GM19351 (cell line): ENCODE measurements around the gene TPGS2.
A peak's percentile ranks its signal among the peaks of the same experiment; 100 is the strongest.
"Not testable (repeated sequence)": the region's sequence is repeated elsewhere in the genome, so short reads cannot be mapped to it uniquely, and the experiment has no call there.

ENCODE experiments used
- ATAC-seq: cut with Tn5 transposase; IDR thresholded peaks from one replicate; pipeline ENCODE4 v1.9.1; 2021; ENCODE audit warnings: mild to moderate bottlenecking, moderate library complexity; ENCODE audit not compliant: unreplicated experiment

TPGS2 gene, protein sequence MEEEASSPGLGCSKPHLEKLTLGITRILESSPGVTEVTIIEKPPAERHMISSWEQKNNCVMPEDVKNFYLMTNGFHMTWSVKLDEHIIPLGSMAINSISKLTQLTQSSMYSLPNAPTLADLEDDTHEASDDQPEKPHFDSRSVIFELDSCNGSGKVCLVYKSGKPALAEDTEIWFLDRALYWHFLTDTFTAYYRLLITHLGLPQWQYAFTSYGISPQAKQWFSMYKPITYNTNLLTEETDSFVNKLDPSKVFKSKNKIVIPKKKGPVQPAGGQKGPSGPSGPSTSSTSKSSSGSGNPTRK

GRCh38 chr18:36828630-36829361 is at the start of gene TPGS2, which contains the start of gene KIAA1328:
Gene TPGS2 (minus strand): TSS chr18:36829002. CDS start chr18:36828767, 235 bp downstream.
Gene KIAA1328 (plus strand): TSS chr18:36829127. CDS start chr18:36829139, 12 bp downstream.
- ATAC-seq, result peak; percentile 87

DNA sequence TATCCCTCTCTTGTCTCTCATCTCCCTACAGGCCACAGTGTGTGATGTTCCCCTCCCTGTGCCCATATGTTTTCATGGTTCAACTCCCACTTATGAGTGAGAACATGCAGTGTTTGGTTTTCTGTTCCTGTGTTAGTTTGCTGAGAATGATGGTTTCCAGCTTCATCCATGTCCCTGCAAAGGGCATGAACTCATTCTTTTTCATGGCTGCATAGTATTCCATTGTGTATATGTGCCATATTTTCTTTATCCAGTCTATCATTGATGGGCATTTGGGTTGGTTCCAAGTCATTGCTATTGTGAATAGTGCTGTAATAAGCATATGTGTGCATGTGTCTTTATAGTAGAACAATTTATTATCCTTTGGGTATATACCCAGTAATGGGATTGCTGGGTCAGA is 45.0 kb upstream of the TPGS2 start:
- ATAC-seq, result not testable (repeated sequence)

DNA sequence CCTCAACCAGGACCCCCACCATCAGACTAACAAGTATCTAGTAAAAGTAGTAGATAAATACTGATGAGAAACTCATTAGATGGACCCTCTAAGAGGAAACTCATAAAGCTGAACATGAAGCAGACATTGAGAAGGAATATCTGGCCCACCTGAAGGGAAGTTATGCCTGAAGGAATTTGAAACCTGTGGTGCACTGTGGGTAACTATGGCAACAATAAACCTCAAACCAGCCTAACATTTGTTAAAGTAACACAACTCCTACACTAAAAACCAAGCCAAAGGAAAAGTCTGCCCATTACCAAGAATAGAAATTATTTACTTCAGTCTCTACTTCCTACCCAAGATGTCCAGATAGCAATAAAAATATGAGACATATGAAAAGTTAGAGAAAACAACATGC is 43.5 kb upstream of the TPGS2 start:
- no peak for ATAC-seq

DNA sequence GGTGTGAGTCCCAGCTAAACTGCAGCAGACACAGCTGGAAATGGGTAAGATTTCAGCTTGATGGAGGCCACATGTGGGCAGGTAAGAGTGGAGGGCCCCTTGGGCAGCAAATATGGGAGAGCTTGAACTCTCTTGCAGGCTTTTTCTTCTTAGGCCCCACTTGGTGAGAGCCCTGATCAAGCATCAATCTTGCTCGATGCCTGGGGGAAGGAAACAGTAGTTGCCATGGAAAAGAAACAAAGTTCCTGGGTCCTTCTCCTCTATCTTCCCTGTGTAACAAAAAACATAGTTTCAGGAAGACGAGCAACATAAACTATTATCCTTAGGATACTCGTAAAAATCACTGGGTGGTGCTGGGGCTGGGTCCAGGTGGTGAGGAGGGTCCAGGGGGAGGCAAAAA is 43.0 kb upstream of the TPGS2 start:
- ATAC-seq, result no peak

- ATAC-seq, result no peak
These were observed 38.3 kb upstream of the TPGS2 start for GRCh38 chr18:36867056-36867455.

DNA sequence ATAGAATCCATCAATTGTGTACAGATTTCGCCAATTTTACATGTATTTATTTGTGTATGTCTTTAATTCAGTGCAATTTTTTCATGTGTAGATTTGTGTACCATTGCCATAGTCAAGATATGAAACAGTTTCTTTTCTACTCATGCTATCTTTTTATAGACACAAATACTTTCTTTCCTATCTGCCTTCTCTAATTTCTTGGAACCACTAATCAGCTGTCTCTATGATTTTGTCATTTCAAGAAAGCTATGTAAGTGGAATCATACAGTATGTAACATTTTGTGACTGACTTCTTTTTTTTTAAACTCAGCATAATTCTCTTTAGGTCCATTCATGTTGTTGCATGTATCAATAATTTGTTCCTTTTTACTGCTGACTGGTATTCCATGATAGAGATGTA is 33.4 kb upstream of the TPGS2 start:
- no peak for ATAC-seq

DNA sequence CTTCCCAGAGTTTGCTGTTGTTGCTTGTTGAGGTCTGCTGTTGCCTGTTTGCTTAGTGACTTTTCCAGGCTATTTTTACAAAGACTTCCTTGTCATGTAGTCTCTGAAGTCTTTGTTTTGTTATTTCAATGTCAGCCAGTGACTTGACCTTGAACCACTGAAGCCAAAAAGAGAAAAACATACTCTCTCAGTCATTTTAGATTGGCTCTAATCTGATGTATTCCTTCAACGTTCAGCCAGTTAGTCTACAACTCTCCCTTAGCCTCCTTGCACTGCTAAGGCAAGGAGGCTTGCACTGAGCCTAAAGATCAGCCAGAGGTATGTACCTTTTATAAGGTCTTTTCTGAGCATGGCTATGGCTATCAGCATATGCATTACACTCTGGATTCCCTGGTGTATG is 28.0 kb upstream of the TPGS2 start:
- ATAC-seq, result no peak

DNA sequence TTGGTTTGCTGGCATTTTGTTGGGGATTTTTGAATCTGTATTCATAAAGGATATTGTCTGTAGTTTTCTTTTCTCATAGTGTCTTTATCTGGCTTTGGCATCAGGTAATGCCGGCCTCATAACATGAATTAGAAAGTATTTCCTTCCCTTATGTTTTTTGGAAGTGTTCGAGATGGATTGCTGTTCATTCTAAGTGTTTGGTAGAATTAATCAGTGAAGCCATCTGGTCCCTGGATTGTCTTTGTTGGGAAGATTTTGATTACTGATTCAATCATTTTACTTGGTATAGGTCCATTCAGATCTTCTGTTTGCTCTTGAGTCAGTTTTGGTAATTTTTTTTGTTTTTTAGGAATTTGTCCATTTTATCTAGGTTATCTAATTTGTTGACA is 22.4 kb upstream of the TPGS2 start:
- ATAC-seq, result no peak

DNA sequence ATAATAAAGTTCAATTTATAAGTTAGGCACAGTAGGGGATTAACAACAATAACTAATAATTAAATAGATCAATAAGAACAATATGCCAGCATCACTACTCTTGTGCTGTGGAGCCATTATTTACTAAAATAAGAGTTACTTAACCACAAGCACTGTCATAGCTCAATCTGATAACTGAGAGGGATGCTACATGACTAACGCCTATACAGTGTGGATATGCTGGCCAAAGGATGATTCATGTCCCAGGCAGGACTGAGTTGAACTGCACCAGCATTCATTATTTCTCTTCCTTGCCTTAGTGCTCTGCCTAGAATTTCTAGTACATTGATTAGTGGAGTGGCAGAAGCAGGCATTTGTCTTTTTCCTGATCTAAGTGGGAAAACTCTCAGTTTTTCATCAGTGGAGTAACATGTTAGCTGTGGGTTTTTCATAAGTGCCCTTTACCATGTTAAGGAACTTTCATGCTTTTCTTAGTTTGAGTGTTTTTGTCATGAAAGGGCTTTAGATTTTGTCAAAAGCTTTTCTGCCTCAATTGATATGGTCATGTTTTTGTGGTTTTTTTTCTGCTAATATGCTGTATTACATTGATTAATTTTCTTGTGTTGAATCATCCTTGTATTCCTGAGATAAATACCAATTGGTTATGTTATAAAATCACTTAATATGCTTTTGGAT is 21.9 kb upstream of the TPGS2 start:
- no peak for ATAC-seq

- ATAC-seq, result no peak
These were observed 20.6 kb upstream of the TPGS2 start for GRCh38 chr18:36849288-36850006.

DNA sequence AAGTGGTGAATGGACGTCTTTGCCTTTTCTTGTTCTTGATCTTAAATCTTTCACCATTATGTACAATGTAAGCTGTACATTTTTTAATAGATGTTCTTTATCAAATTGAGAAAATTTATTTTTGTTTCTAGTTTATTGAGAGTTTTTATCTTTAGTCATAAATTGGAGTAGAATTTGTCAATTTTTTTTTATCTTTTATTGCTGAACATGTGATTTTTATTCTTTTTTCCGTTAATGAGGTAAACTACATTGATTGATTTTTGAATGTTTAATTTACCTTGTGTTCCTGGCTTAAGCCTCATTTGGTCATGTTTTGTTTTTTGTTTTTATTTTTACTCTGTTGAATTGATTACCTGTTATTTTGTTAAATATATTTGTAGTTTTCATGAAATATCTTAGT is 19.8 kb upstream of the TPGS2 start:
- ATAC-seq, result no peak

DNA sequence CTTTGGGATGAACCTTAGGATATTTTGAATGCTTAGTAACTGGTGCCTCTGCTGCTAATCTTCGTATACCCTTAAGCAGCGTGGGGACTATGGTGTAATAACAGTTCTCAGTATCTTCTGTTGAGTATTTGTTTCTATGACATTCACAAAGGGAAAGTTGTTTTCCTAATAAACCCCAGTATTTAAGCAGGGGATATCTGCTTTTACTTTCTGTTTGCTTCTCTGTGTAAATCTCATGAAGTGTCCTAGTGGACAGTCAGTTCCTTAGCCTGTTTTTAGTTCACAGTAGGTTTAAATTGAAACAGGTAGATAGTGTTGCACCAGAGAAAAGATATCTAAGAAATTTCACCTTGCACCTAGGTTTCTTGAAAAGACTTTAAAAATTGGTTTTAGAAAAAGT is 15.0 kb upstream of the TPGS2 start:
- ATAC-seq, result no peak

GRCh38 chr18:36843199-36843598 is 14.4 kb upstream of the TPGS2 start:
- no peak for ATAC-seq

DNA sequence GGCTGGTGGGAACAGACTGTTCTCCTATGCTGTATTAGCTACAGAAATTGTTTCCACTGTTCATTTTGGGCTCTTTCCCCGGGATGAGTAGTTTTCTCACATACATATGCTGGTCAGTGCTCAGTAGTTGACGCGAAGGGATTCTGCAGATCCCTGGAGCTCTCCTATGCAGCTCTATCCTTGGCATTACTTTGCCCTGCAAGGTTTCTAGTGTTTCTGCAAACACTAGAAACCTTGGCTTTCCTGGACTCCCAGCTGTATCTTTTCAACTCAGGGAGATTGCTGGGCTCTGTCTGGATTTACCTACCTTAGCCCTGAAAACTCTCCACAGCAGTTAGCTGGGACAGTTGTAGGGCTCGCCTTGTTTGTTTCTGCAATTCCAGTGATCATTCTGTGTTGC is 11.0 kb upstream of the TPGS2 start:
- ATAC-seq, result no peak

DNA sequence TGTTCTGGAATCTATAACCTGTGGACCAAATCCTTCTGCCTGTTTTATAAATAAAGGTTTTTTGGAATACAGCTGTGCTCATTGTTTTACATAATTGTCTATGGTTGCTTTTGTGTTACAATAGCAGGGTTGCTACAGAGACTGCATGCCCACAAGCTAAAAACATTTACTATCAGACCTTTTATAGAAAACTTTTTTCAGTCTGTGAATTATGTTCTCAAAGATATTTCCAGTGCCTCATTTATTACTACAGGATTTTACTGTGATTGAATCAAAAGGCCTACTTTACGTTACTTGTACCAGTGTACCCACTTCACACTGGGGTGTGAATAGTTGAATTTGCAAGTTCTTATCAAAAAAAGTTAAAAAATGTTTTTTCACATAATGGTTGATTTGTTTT is 7.1 kb upstream of the TPGS2 start:
- ATAC-seq, result no peak

DNA sequence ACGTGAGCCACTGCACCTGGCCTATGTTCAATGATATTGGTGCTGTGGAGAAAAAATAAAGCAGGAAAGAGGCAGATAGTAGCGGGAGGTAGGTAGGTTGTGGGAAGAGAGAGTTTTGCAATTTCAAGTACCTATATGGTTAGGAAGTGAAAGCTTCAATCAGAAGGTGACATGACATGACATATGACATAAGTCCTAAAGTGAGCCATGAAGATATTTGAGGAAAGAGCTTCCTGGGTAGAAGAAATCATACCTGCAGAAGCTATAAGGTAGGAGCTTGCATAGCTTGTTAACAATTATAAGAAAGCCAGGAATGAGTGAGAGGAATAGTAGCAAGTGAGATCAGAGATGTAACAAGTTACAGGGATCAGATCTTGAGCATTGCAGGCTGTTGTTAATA is 4.3 kb upstream of the TPGS2 start:
- ATAC-seq, result no peak

- ATAC-seq, result no peak
These were observed 2.3 kb upstream of the TPGS2 start for GRCh38 chr18:36831139-36831538.

DNA sequence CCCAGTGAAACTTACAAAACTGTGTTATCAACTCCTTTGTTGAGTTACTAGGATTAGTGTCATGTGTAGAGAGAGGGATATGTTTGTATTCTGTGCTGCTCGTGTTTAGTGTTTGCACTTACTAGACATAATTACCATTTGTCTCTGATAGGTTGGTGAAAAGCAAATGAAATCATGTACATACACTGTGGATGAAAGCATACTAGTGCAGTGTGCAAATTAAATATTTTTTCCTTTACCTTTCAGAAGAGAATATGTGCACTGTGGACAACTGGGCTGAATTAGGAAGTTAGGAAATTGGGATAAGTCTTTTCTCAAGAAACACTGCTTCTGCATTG is 1.3 kb upstream of the TPGS2 start:
- no peak for ATAC-seq

DNA sequence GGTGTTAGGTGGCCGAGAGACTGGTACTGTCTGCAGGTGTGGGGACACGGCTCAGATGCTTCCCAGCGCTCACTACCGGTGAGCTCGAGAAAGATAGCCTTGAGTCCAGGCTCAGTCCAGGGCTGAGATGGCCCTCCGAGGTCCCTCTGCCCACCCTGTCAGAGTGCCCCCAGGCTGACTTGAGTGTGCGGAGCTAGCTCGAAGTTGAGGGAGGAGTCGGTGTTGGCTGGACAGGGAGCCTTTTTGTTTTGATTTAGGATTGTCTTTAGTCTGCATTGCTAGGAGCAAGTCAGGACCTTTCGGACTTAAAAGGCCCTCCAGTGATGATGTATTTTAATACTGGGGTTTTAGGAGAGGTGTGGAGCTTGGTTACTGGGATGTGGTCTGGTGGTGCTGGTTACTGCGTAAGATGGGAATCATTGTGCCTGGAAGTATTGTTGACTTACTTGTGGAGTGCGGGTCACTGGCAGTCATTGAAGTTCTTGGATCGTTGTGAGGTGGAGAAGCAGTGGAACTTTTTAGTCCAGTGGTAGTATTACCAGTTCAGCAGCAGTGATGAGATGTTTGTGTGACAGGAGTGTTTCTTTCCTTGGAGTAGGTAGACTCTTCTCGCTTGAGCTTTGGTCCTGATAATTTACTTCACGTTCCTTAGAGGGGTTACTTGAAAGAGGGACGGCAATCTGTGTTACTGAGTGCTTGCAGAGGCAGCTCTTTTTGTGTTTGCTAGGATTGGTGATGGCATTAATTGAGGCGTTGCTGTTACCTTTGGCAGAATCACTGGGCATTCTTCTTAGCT is 758 bp upstream of the TPGS2 start:
- ATAC-seq, result no peak

DNA sequence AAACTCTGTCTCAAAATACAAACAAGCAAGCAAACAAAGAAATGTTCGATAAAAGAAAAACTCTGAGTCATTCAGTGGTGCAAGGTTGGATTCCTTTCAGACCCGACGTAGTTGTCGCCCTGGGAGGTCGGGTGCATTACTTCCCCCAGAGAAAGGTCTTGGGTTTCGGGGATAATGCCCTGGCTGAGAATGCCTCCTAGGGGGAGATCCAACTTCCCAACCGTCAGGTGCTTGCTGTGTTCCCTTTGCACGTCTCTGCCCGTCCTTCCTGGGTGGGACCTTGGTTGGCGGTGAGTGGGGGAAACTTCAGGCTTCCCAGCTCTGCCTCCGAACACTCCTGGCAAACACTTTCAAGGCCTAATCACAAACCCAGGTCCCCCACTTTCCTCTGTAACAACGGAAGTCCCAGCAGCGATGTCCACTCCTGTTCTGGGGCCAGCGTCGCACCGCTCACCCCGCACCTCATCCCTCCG is 609 bp downstream of the TPGS2 start:
- peak; percentile 26 for ATAC-seq
